ENCODE results near the gene PTTG1IP.

PTTG1IP gene

DNA sequence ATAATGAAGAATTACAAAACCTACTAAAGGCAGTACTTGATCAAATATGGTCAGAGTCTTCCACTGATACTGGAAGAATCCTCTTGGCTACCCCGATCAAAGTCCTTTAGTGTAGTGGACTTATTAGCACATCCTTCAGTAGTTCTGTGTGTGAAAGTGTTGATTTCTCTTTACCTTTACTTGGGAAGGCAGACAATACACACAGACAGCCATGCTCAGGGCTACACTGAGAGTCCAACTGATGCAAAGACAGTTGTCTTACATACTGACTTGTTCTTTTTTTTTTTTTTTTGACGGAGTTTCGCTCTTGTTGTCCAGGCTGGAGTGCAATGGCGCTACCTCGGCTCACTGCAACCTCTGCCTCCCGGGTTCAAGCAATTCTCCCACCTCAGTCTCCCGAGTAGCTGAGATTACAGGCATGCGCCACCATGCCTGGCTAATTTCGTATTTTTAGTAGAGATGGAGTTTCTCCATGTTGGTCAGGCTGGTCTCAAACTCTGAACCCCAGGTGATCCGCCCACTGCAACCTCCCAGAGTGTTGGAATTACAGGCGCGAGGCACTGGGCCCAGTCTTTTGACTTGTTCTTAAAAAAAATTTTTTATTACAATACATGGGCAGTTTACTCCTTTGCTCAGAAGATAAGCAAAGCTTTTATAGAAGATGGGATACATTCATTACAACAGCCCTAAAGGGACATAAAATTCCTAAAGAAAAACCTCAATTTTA, 3.5 kb upstream of the PTTG1IP start:
- Histone ChIP-seq H2AFZ (ENCODE audit: low read length, unreplicated experiment) (no peak overlapping the region), H3K27ac (ENCODE audit: low read depth, low read length) (no peak overlapping the region), H3K36me3 (ENCODE audit: insufficient read depth, low read length) (no peaks in the 10 kb centered on the region), H3K79me2 (ENCODE audit: control insufficient read depth, insufficient read depth, low read length, unreplicated experiment) (peaks cover 12% of the 10 kb centered on the region), H3K4me3 (ENCODE audit: low read depth, low read length) (no peak overlapping the region), H3K4me1 (ENCODE audit: control insufficient read depth, insufficient read depth, low read length, unreplicated experiment) (peaks cover 18% of the 10 kb centered on the region), H3K27me3 (ENCODE audit: insufficient read depth, low read length) (no peaks in the 10 kb centered on the region)

DNA sequence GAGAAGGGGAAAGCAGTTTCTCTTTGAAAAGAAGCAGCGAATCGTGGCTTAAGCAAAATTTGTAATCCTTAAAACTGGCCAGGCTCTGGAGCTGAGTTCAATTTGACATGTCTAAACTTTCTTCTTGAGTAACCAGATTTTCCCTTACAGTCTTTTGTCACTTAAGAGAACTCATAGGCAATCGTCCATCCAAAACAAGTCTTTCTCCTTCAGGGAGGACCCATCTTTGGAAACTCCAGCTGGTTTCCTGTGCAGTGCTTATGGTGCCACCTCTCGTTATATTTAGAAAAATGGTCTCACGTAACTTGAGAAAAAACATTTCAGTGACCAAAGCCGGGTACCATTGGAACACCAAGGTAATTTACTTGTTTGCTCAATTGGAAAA, 1.8 kb upstream of the PTTG1IP start:
- H3K4me3 ChIP-seq (ENCODE audit: low read depth, low read length): peak overlapping the region; percentile 96
- H3K79me2 ChIP-seq (ENCODE audit: control insufficient read depth, insufficient read depth, low read length, unreplicated experiment): peaks cover 28% of the 10 kb centered on the region
- H3K36me3 ChIP-seq (ENCODE audit: insufficient read depth, low read length): no peaks in the 10 kb centered on the region
- no peaks in the 10 kb centered on the region for H3K27me3 ChIP-seq (ENCODE audit: insufficient read depth, low read length)
- no peak overlapping the region for H3K27ac ChIP-seq (ENCODE audit: low read depth, low read length)
- H3K4me1 ChIP-seq (ENCODE audit: control insufficient read depth, insufficient read depth, low read length, unreplicated experiment): peaks cover 16% of the 10 kb centered on the region
- peak overlapping the region; percentile 55 for H2AFZ ChIP-seq (ENCODE audit: low read length, unreplicated experiment)

DNA sequence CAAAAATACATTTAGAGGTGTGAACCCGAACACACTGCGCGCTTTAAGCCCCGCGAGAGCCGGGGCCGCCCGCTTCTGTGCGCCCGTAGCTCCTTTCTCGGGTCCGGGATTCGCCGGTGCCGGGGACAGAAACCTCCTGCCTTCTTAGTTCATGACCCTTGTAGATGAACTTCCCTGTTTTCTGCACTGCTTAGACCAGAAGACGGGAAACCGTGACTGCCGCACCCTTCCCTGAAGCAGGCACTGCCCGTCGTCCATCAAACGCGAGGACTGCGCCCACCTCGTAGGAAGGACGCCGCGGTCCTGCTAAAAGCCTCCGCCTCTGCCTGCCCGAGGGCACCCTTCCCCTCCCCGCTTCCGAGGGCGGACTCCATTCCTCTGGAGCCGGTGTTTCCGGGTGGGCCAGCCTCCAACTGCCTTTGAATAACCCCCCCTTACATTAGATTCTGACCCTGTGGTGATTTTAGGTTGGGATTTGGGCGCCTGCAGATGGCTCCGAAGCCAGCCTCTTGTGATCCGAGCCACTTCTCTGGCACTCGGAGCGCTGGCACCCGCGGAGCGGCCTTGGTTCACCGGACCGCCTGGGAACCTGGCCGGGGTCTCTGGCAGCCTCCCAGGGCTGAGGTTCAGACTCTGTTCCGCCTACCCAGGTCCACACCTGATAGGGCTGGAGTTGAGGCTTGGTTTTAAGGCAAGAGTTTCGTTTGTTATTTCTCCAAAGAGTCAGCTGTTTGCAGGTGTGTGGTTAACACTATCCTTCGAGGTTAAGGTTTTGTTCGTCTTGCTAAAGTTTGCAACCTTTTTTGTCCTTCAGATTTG, 1.2 kb upstream of the PTTG1IP start:
- Histone ChIP-seq H2AFZ (ENCODE audit: low read length, unreplicated experiment) (peak overlapping the region; percentile 88), H3K36me3 (ENCODE audit: insufficient read depth, low read length) (no peaks in the 10 kb centered on the region), H3K27me3 (ENCODE audit: insufficient read depth, low read length) (no peaks in the 10 kb centered on the region), H3K4me3 (ENCODE audit: low read depth, low read length) (peak overlapping the region; percentile 96), H3K79me2 (ENCODE audit: control insufficient read depth, insufficient read depth, low read length, unreplicated experiment) (peaks cover 28% of the 10 kb centered on the region), H3K27ac (ENCODE audit: low read depth, low read length) (0 out of 2 replicates have a peak overlapping the region, but pooled peaks have one; percentile 24), H3K4me1 (ENCODE audit: control insufficient read depth, insufficient read depth, low read length, unreplicated experiment) (peaks cover 17% of the 10 kb centered on the region)

DNA sequence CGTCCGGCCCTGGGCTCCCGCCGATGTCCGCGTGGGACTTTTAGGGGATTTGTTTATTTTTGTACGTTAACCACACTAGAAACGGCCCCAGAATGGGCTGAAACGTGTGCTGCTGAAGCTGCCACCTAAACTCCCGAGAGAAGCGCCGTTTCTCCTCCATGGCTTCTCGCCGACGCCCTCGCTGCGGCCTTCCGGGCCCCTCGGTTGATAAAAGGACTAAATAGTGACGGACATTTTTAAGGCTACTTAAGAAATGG, 678 bp upstream of the PTTG1IP start:
- Histone ChIP-seq H2AFZ (ENCODE audit: low read length, unreplicated experiment) (peak overlapping the region; percentile 88), H3K27me3 (ENCODE audit: insufficient read depth, low read length) (no peaks in the 10 kb centered on the region), H3K27ac (ENCODE audit: low read depth, low read length) (peak overlapping the region; percentile 24; the same call in 1 of the 2 replicates), H3K79me2 (ENCODE audit: control insufficient read depth, insufficient read depth, low read length, unreplicated experiment) (peaks cover 29% of the 10 kb centered on the region), H3K4me1 (ENCODE audit: control insufficient read depth, insufficient read depth, low read length, unreplicated experiment) (peaks cover 19% of the 10 kb centered on the region), H3K4me3 (ENCODE audit: low read depth, low read length) (peak overlapping the region; percentile 96), H3K36me3 (ENCODE audit: insufficient read depth, low read length) (no peaks in the 10 kb centered on the region)

DNA sequence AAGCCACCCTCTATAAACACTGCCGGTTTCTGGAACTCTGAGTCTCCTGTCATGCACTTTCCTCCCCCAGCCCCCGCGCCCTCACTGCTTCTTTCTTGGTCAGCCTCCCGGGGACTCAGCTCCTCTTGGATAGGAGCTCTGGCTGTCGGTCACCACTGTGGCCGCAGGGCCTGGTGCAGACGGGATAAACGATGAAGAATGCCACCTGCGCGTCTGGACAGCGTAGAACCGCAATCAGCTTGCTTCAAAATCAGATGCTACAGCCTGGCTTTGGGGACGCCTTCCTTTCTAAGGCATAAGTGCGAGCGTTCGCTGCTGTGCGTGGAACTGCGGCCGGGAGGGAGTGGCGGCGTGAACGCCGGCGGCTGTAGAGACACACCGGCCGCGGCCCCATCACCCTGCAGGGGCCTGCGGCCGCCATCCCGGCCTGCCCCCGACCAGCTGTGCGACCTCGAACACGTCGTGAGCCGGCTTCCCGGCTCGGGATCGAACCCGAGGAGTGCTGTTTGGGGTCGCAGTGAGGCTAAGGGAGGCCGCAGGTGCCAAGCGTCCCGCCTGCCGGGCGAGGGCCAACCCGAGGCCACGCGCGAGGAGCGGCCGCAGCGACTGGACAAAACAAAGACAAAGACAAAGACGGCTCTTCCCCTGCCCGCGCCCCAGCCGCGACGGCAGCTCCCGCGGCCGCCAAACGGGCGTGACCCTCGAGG, 688 bp downstream of the PTTG1IP start:
- Histone ChIP-seq H3K4me1 (ENCODE audit: control insufficient read depth, insufficient read depth, low read length, unreplicated experiment) (peaks cover 33% of the 10 kb centered on the region), H3K4me3 (ENCODE audit: low read depth, low read length) (peak overlapping the region; percentile 96), H2AFZ (ENCODE audit: low read length, unreplicated experiment) (peak overlapping the region; percentile 57), H3K27me3 (ENCODE audit: insufficient read depth, low read length) (no peaks in the 10 kb centered on the region), H3K79me2 (ENCODE audit: control insufficient read depth, insufficient read depth, low read length, unreplicated experiment) (peaks cover 42% of the 10 kb centered on the region), H3K36me3 (ENCODE audit: insufficient read depth, low read length) (no peaks in the 10 kb centered on the region), H3K27ac (ENCODE audit: low read depth, low read length) (peak overlapping the region; percentile 46; the same call in 1 of the 2 replicates)

DNA sequence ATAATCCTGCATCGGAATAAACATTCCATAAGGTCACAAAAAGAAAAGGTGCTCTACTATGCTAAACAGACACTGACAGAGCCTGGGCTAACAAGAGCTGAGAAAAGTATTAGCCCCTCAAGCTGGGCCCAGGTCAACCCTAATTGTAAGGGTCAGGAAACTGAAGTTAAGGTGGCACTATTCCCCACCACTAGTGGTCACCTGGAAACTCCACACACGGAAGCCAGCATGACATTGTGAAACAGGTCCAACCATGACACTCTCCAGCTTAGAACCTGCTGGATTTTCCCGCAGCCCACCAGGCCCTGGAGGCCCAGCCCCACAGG, 1.2 kb downstream of the PTTG1IP start:
- H3K27ac ChIP-seq (ENCODE audit: low read depth, low read length): peak overlapping the region; percentile 46; the same call in 1 of the 2 replicates
- H3K79me2 ChIP-seq (ENCODE audit: control insufficient read depth, insufficient read depth, low read length, unreplicated experiment): peaks cover 48% of the 10 kb centered on the region
- peaks cover 38% of the 10 kb centered on the region for H3K4me1 ChIP-seq (ENCODE audit: control insufficient read depth, insufficient read depth, low read length, unreplicated experiment)
- H2AFZ ChIP-seq (ENCODE audit: low read length, unreplicated experiment): no peak overlapping the region
- peak overlapping the region; percentile 96 for H3K4me3 ChIP-seq (ENCODE audit: low read depth, low read length)
- no peaks in the 10 kb centered on the region for H3K36me3 ChIP-seq (ENCODE audit: insufficient read depth, low read length)
- H3K27me3 ChIP-seq (ENCODE audit: insufficient read depth, low read length): no peaks in the 10 kb centered on the region

DNA sequence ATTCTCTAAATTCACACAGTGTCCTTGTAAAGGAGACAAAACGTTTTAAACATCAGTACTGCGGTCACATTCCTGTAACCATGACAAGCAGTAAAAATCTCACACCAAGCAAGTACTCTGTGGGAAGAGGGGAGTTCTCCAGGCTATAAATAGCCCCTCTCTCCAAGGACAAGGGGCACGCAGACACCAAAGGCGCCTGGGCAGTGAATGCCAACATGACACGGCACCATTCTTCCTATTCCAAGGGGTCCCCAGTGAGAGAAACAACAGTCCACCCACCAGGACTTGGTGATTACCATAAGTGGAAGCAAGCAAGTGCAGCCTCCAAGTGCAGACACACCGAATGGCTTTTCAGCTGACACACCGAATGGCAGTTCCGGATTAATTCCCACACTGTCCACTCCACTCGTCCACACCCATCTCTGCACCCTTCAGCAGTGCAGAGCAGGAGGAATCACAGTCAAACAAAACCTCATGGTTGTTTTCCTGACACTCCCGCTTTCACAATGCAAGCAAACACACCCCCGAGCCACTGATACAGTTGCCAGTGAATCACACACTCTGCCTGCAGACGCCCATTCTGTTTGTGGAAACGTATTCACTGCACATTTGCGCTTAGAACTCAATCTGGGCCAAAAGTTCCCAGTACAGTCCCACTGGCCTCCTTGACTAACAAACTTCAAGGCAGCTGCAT, 1.8 kb downstream of the PTTG1IP start:
- Histone ChIP-seq H3K36me3 (ENCODE audit: insufficient read depth, low read length) (no peaks in the 10 kb centered on the region), H3K4me3 (ENCODE audit: low read depth, low read length) (peak overlapping the region; percentile 96), H3K79me2 (ENCODE audit: control insufficient read depth, insufficient read depth, low read length, unreplicated experiment) (peaks cover 53% of the 10 kb centered on the region), H3K4me1 (ENCODE audit: control insufficient read depth, insufficient read depth, low read length, unreplicated experiment) (peaks cover 43% of the 10 kb centered on the region), H3K27me3 (ENCODE audit: insufficient read depth, low read length) (no peaks in the 10 kb centered on the region), H3K27ac (ENCODE audit: low read depth, low read length) (peak overlapping the region; percentile 78), H2AFZ (ENCODE audit: low read length, unreplicated experiment) (no peak overlapping the region)

DNA sequence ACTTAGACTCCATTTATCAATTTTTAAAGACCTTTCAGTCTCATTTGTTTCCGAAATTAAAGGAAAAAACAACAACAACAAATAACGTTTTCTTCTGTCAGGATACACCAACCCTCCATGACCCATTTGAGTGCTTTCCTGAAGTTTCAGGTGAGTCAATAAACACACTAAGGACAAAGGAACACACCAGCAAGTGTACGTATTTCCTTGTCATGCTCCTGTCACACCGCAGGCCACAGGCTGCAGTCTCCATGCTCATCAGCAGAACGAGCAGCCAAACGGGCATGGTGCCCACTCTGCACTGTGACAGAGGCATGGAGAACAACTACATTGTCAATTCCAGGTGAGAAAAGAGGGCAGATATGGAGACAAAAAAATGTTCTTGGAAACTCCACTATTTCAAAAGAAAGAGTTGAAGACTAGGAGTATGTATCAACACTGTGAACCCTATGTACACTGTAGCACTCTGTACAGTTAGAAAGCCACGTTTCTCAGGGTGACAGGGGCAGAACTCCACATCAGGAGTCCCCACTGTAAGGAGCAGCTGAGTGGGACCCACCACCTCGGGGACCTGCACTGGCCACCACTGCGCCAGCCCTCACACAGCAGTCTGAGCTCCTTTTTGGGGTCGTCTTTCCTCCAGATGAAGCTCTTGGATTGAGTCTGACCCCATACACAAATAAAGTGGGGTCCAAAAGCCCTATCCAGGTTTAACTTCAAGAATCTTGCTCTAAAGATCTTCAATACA, 2.6 kb downstream of the PTTG1IP start:
- peaks cover 60% of the 10 kb centered on the region for H3K79me2 ChIP-seq (ENCODE audit: control insufficient read depth, insufficient read depth, low read length, unreplicated experiment)
- H3K36me3 ChIP-seq (ENCODE audit: insufficient read depth, low read length): no peaks in the 10 kb centered on the region
- H3K4me3 ChIP-seq (ENCODE audit: low read depth, low read length): peak overlapping the region; percentile 96
- H3K27me3 ChIP-seq (ENCODE audit: insufficient read depth, low read length): no peaks in the 10 kb centered on the region
- H3K4me1 ChIP-seq (ENCODE audit: control insufficient read depth, insufficient read depth, low read length, unreplicated experiment): peaks cover 50% of the 10 kb centered on the region
- peak overlapping the region; percentile 78 for H3K27ac ChIP-seq (ENCODE audit: low read depth, low read length)
- no peak overlapping the region for H2AFZ ChIP-seq (ENCODE audit: low read length, unreplicated experiment)

DNA sequence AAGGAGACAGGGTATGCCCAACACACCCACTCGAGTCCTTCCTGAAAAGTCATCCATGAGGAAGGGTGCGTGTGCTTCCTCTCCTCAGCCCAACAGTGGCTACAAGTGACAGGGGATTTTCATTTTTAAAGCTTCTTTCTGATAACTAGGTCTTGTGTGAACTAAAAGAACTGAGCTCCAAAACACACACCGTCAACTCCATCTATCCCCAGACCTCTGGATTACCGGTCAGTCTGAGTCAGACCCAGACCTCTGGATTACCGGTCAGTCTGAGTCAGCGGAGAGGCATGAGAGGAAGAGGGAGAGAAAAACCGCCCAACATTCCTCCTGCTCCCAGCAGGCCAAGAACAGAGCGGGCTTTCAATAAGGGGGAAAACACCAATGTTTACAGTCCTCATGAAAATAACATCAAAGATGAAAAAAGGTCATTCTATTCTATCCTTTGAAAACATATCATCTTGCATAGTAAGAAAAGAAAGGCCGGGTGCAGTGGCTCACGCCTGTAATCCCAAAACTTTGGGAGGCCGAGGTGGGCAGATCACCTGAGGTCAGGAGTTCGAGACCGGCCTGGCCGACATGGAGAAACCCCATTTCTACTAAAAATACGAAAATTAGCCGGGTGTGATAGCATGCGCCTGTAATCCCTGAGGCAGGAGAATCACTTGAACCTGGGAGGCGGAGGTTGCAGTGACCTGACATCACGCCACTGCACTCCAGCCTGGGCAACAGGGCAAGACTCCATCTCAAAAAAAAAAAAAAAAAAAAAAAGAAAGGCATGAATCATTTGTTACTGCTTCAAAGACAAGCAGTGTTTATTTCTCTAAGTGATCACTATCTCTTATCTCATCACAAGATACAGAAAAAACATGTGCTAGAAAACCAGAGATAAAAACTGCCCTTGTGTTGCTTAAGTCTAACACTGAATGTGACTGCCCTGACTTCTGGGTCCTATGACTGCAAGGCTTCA, 3.4 kb downstream of the PTTG1IP start:
- peak overlapping the region; percentile 78 for H3K27ac ChIP-seq (ENCODE audit: low read depth, low read length)
- peaks cover 3% of the 10 kb centered on the region for H3K36me3 ChIP-seq (ENCODE audit: insufficient read depth, low read length)

More for the DNA sequence above, 3.4 kb downstream of the PTTG1IP start:
- Histone ChIP-seq H3K79me2 (ENCODE audit: control insufficient read depth, insufficient read depth, low read length, unreplicated experiment) (peaks cover 68% of the 10 kb centered on the region), H3K4me3 (ENCODE audit: low read depth, low read length) (peak overlapping the region; percentile 96), H2AFZ (ENCODE audit: low read length, unreplicated experiment) (no peak overlapping the region), H3K27me3 (ENCODE audit: insufficient read depth, low read length) (no peaks in the 10 kb centered on the region), H3K4me1 (ENCODE audit: control insufficient read depth, insufficient read depth, low read length, unreplicated experiment) (peaks cover 59% of the 10 kb centered on the region)

Measured in ACC112 (cell line).